GM18861 (cell line): ENCODE results near the gene DNAJC15.
"Not testable (repeated sequence)": the region's sequence is repeated elsewhere in the genome, so short reads cannot be mapped to it uniquely, and the experiment has no call there.

Experiments
- ATAC-seq: cut with Tn5 transposase; IDR thresholded peaks from one replicate; pipeline ENCODE4 v1.9.1; 2021; ENCODE audit not compliant: unreplicated experiment

DNAJC15 gene

GRCh38 chr13:43023289-43023963 is at the start of gene DNAJC15:
TSS of gene DNAJC15 (plus strand) at chr13:43023586. CDS start at chr13:43023627, 41 bp downstream.
- ATAC-seq = peak; percentile 66

GRCh38 chr13:42976066-42976465 is 47.3 kb upstream of the DNAJC15 start:
- ATAC-seq = no peak

- ATAC-seq = peak; percentile 66
Observed at GRCh38 chr13:42977219-42977659, 46.1 kb upstream of the DNAJC15 start.

- ATAC-seq = no peak
Observed at GRCh38 chr13:42981317-42981716, 42.1 kb upstream of the DNAJC15 start.

GRCh38 chr13:42981853-42982252 is 41.5 kb upstream of the DNAJC15 start:
- no peak for ATAC-seq

- no peak for ATAC-seq
Observed at GRCh38 chr13:42984026-42984425, 39.4 kb upstream of the DNAJC15 start.

- ATAC-seq = no peak
Observed at GRCh38 chr13:42984691-42985090, 38.7 kb upstream of the DNAJC15 start.

- ATAC-seq = no peak
Observed at GRCh38 chr13:42985312-42986175, 37.8 kb upstream of the DNAJC15 start.

- no peak for ATAC-seq
Observed at GRCh38 chr13:42986176-42986574, 37.2 kb upstream of the DNAJC15 start.

GRCh38 chr13:42990291-42991232 is 32.8 kb upstream of the DNAJC15 start:
- ATAC-seq = no peak

GRCh38 chr13:42991233-42991897 is 32.0 kb upstream of the DNAJC15 start:
- ATAC-seq = not testable (repeated sequence)

- ATAC-seq = peak; percentile 46
Observed at GRCh38 chr13:42991898-42992763, 31.3 kb upstream of the DNAJC15 start, which contains the start of gene EPSTI1. TSS of gene EPSTI1 (minus strand) at chr13:42992241. CDS start at chr13:42992165, 76 bp downstream.

- ATAC-seq = peak; percentile 8
Observed at GRCh38 chr13:42992764-42993122, 30.6 kb upstream of the DNAJC15 start.

- no peak for ATAC-seq
Observed at GRCh38 chr13:42994878-42995277, 28.5 kb upstream of the DNAJC15 start.

GRCh38 chr13:42996584-42996983 is 26.8 kb upstream of the DNAJC15 start:
- no peak for ATAC-seq

- ATAC-seq = peak; percentile 36
Observed at GRCh38 chr13:42997381-42997780, 26.0 kb upstream of the DNAJC15 start.

- no peak for ATAC-seq
Observed at GRCh38 chr13:42999491-42999890, 23.9 kb upstream of the DNAJC15 start.

GRCh38 chr13:43000676-43001075 is 22.7 kb upstream of the DNAJC15 start:
- ATAC-seq = no peak

- ATAC-seq = no peak
Observed at GRCh38 chr13:43002021-43002420, 21.4 kb upstream of the DNAJC15 start.
